NCI-H2171 (cell line): ENCODE data around the gene UBE2J2.

Experiments
- DNase-seq: peaks from one replicate; lab custom pipeline; 2025; lab: John Stamatoyannopoulos, UW

UBE2J2 gene

GRCh38 chr1:1280782-1281481, 7.3 kb upstream of the UBE2J2 start:
- no peak for DNase-seq

GRCh38 chr1:1279028-1279427, 5.4 kb upstream of the UBE2J2 start:
- no peak for DNase-seq

DNA sequence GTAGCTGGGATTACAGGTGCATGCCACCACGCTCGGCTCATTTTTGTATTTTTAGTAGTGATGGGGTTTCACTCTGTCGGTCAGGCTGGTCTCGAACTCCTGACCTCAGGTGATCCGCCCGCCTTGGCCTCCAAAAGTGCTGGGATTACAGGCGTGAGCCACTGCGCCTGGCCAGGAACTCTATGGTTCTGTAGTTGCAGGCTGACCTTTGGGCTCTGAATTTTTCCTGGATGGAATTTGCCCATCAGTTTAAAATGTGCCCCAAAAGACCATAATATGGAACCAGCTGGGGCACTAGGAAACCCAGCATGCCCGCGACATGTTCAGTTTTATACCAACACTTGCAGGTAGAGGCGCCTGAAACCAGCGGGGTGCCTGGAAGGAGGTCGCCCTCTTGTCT, 5.0 kb upstream of the UBE2J2 start:
- DNase-seq = no peak

GRCh38 chr1:1275836-1276235, 2.2 kb upstream of the UBE2J2 start:
- no peak for DNase-seq

- DNase-seq = no peak
Measured at GRCh38 chr1:1274931-1275431, 1.3 kb upstream of the UBE2J2 start.

DNA sequence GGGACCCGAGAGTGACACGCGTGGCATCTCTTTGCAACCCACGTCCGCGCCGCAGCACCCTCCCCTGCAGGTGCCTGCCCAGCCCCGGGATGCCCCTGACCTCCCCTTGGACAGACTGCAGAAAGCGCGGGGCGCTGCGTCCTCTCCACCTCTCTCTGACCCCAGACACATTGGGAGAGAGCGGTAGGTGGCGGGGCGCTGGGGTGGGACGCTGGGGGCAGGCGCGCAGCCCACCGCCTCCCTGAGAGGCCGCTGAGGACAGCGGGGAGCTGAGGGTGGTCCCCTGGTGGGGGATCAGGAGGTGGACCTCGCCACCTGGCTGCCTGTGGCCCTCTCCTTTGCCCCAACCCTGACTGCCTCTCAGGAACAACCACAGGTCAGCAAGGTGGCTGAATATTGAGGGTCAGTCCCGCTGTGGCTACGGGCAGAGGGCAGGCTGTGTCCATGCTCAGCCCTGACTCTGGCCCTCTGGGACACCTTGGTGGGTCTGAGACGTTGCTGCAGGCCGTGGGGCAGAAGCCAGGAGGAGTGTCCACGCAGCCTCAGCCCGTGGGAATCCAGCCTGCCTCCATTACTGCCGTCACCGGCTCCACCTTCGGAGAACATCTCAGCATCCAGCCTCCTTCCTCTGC, 761 bp upstream of the UBE2J2 start:
- no peak for DNase-seq

- no peak for DNase-seq
Measured at GRCh38 chr1:1273209-1273511, 494 bp downstream of the UBE2J2 start.

GRCh38 chr1:1272341-1273208, 1.1 kb downstream of the UBE2J2 start:
- no peak for DNase-seq

GRCh38 chr1:1270813-1271212, 2.8 kb downstream of the UBE2J2 start:
- no peak for DNase-seq

GRCh38 chr1:1268284-1268682, 5.4 kb downstream of the UBE2J2 start:
- no peak for DNase-seq

DNA sequence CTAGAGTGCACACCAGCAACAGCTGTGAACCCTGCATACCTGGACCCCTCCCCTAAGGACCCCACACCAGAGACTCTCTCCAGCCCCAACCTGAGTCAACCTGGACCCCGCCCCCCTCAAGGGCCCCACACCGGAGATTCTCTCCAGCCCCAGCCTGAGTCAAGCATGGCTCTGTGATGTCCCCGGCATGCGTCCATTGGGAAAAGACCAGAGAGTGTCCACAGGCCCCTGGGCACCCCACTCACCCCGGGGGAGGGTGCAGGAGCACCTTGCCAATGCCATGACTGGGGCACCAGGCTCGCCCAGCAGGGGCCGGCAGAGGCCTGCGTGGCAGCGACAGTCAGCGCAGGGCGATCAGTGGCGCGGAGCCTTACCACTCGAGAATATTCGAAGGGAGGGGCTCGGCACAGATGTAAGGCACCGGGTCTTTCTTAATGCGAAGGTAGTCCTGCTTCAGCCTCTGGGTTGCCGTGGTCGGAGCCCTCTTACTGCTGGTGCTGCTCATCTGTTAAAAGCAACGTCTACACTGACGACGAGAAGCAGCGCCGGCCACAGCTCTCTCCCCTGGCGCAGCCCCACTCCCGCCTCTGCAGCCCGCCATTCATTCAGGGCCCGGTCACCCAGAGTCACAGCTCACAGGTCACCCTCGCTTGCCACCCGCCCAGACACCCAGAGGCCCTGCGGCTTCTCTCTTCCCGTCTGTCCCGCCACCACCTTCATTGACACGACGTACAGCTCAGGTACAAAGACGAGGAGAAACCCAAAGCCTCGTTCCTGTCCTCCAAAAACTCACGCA, 6.0 kb downstream of the UBE2J2 start:
- no peak for DNase-seq

- no peak for DNase-seq
Measured at GRCh38 chr1:1264868-1265272, 8.8 kb downstream of the UBE2J2 start.

- no peak for DNase-seq
Measured at GRCh38 chr1:1264026-1264425, 9.6 kb downstream of the UBE2J2 start.

GRCh38 chr1:1262758-1263157, 10.9 kb downstream of the UBE2J2 start:
- no peak for DNase-seq

- no peak for DNase-seq
Measured at GRCh38 chr1:1262071-1262470, 11.6 kb downstream of the UBE2J2 start.

- DNase-seq = no peak
Measured at GRCh38 chr1:1260843-1261560, 12.7 kb downstream of the UBE2J2 start.

DNA sequence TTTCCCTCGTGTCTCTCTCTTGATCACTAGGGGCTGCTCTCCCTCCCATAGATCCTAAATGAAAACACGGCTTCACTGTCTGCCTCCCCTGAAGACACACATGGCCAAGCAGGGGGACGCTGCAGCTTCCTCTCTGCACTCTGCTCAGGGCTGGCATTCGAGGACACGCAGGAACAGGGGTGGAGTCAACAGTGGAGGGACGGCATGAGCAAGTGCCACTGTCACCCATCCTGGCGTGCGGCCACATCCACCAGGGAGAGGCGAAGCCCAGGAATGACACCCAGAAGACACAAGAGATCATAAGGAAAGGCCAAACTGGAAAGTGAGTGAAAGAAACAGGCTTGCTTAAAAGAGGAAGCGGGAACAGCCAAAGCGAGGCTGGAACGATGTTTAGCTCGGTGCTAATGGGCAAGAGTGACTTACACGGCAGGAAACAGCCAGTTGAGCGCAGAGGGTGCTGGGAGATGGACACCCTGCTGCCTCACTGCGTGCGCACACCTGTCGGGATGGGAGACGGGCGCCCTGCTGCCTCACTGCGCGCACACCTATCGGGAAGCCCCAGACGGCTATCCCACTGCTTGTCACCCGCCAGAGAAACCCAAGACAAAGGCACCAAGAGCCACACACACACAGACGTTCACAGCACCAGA, 13.6 kb downstream of the UBE2J2 start:
- DNase-seq = no peak

- DNase-seq = no peak
Measured at GRCh38 chr1:1259540-1259939, 14.1 kb downstream of the UBE2J2 start.

- no peak for DNase-seq
Measured at GRCh38 chr1:1259119-1259488, 14.6 kb downstream of the UBE2J2 start.

GRCh38 chr1:1256956-1257871, 16.4 kb downstream of the UBE2J2 start:
- DNase-seq = no peak
